WTC11 (cell line): Measurements from ENCODE around the gene CIDEB. TPM values are rescaled to one million over a fixed set of nuclear protein-coding genes. Genes with fewer than 3 reads are reported as not detected.

ENCODE experiments used
- ATAC-seq: fragments of 200-7000 bp; cut with Tn5 transposase; 2 replicates; pipeline ENCODE4 v1.10.0; 2021; ENCODE audit warnings: mild to moderate bottlenecking, moderate library complexity
- CTCF ChIA-PET: fragments of 300-600 bp; sonication (Branson Sonifier 250); formaldehyde crosslinking; loops from one replicate; lab custom pipeline; 2021; ENCODE audit warnings: antibody characterized with exemption; lab: Charles Lee
- POLR2A ChIA-PET: fragments of 350-600 bp; sonication (Branson Sonifier 250); formaldehyde crosslinking; loops from one replicate; lab custom pipeline; 2021; ENCODE audit warnings: antibody characterized with exemption; lab: Charles Lee
- DNase-seq: peaks from one replicate; pipeline ENCODE4 v3.0.0; 2021; ENCODE audit warnings: low spot score
- H3K27ac Mint-ChIP-seq: 2 replicates; pipeline ENCODE4 v1.8.0; 2021; ENCODE audit warnings: mixed read lengths
- H3K27me3 Mint-ChIP-seq: 2 replicates; pipeline ENCODE4 v1.8.0; 2021; ENCODE audit warnings: low read depth, mild to moderate bottlenecking, moderate library complexity, mixed read lengths
- H3K36me3 Mint-ChIP-seq: 2 replicates; pipeline ENCODE4 v1.8.0; 2021; ENCODE audit warnings: mixed read lengths
- H3K4me1 Mint-ChIP-seq: 2 replicates; pipeline ENCODE4 v1.8.0; 2022; ENCODE audit warnings: mixed read lengths
- H3K4me3 Mint-ChIP-seq: 2 replicates; pipeline ENCODE4 v1.8.0; 2021; ENCODE audit warnings: mild to moderate bottlenecking, moderate library complexity, mixed read lengths
- H3K9me3 Mint-ChIP-seq: 2 replicates; pipeline ENCODE4 v1.8.0; 2021; ENCODE audit warnings: mixed read lengths
- AR ChIP-seq: fragments of 250-450 bp; sonication (Bioruptor Pico); IDR thresholded peaks from 2 replicates; pipeline ENCODE4 v1.9.0; 2021; ENCODE audit warnings: mild to moderate bottlenecking
- ARID4B ChIP-seq: sonication (generic); formaldehyde crosslinking; IDR thresholded peaks from 2 replicates; pipeline ENCODE4 v1.8.0; 2023; ENCODE audit warnings: missing genetic modification reagents, mild to moderate bottlenecking, borderline replicate concordance
- ATF3 ChIP-seq: sonication (generic); formaldehyde crosslinking; conservative IDR thresholded peaks from 2 replicates; pipeline ENCODE4 v1.8.1; 2022; ENCODE audit warnings: mild to moderate bottlenecking, missing genetic modification reagents
- ATF6 ChIP-seq: sonication (generic); formaldehyde crosslinking; IDR thresholded peaks from 2 replicates; pipeline ENCODE4 v1.8.1; 2023; ENCODE audit warnings: mild to moderate bottlenecking, missing genetic modification reagents
- CBFB ChIP-seq: sonication (generic); formaldehyde crosslinking; IDR thresholded peaks from 2 replicates; pipeline ENCODE4 v1.8.1; 2022; ENCODE audit warnings: mild to moderate bottlenecking, low read depth, missing genetic modification reagents
- CDX4 ChIP-seq: fragments of 250-450 bp; sonication (Bioruptor Pico); IDR thresholded peaks from 2 replicates; pipeline ENCODE4 v1.9.0; 2021; ENCODE audit warnings: moderate library complexity, mild to moderate bottlenecking, inconsistent platforms, borderline replicate concordance
- E2F4 ChIP-seq: sonication (generic); formaldehyde crosslinking; IDR thresholded peaks from 2 replicates; pipeline ENCODE4 v1.8.1; 2022; ENCODE audit warnings: low read depth, mild to moderate bottlenecking, moderate library complexity, missing genetic modification reagents, borderline replicate concordance
- FOXP4 ChIP-seq: sonication (generic); formaldehyde crosslinking; IDR thresholded peaks from 2 replicates; pipeline ENCODE4 v1.8.0; 2022; ENCODE audit warnings: mild to moderate bottlenecking, missing genetic modification reagents
- MAX ChIP-seq: sonication (generic); formaldehyde crosslinking; IDR thresholded peaks from 2 replicates; pipeline ENCODE4 v1.8.0; 2022; ENCODE audit warnings: mild to moderate bottlenecking, missing genetic modification reagents
- MLX ChIP-seq: sonication (generic); formaldehyde crosslinking; IDR thresholded peaks from 2 replicates; pipeline ENCODE4 v1.8.1; 2023; ENCODE audit warnings: mild to moderate bottlenecking, missing genetic modification reagents, moderate library complexity
- MXD4 ChIP-seq: fragments of 250-450 bp; sonication (Bioruptor Pico); IDR thresholded peaks from 2 replicates; pipeline ENCODE4 v1.8.0; 2021; ENCODE audit warnings: mild to moderate bottlenecking, moderate library complexity, borderline replicate concordance
- NFE2L1 ChIP-seq: sonication (generic); formaldehyde crosslinking; IDR thresholded peaks from 2 replicates; pipeline ENCODE4 v1.8.1; 2023; ENCODE audit warnings: missing genetic modification reagents
- NR1H2 ChIP-seq: sonication (generic); formaldehyde crosslinking; IDR thresholded peaks from 2 replicates; pipeline ENCODE4 v1.9.0; 2021; ENCODE audit warnings: mild to moderate bottlenecking, moderate library complexity, missing genetic modification reagents
- PREB ChIP-seq: sonication (generic); formaldehyde crosslinking; IDR thresholded peaks from 2 replicates; pipeline ENCODE4 v1.8.1; 2022; ENCODE audit warnings: mild to moderate bottlenecking, missing genetic modification reagents, moderate library complexity, borderline replicate concordance
- PRRX2 ChIP-seq: fragments of 250-450 bp; sonication (Bioruptor Pico); IDR thresholded peaks from 2 replicates; pipeline ENCODE4 v1.8.0; 2021; ENCODE audit warnings: mild to moderate bottlenecking
- SMAD3 ChIP-seq: sonication (generic); formaldehyde crosslinking; IDR thresholded peaks from 2 replicates; pipeline ENCODE4 v1.8.0; 2022; ENCODE audit warnings: missing genetic modification reagents, mild to moderate bottlenecking, borderline replicate concordance
- TCF7 ChIP-seq: sonication (generic); formaldehyde crosslinking; IDR thresholded peaks from 2 replicates; pipeline ENCODE4 v1.8.0; 2022; ENCODE audit warnings: mild to moderate bottlenecking, low read depth, missing genetic modification reagents, moderate library complexity
- ZNF317 ChIP-seq: sonication (generic); formaldehyde crosslinking; IDR thresholded peaks from 2 replicates; pipeline ENCODE4 v1.8.1; 2023; ENCODE audit warnings: low read depth, mild to moderate bottlenecking, moderate library complexity, missing genetic modification reagents, borderline replicate concordance
- total RNA-seq: library from RNA; stranded (reverse); gene quantifications from 3 replicates; pipeline ENCODE4 v1.2.3, GENCODE V29; 2021

Gene CIDEB
- total RNA-seq, 1 experiment from 2014 or later = 4.7 TPM

- peaks cover 5% of the 10 kb centered on the region for H3K36me3 Mint-ChIP-seq
- H3K9me3 Mint-ChIP-seq = no peaks in the 10 kb centered on the region
- TF ChIP-seq AR (no peak), PREB (CRISPR knock-in tag) (no peak), CBFB (no peak), MXD4 (CRISPR knock-in tag) (no peak), NFE2L1 (CRISPR knock-in tag) (no peak), MAX (CRISPR knock-in tag) (no peak), SMAD3 (CRISPR knock-in tag) (no peak), ZNF317 (CRISPR knock-in tag) (no peak), PRRX2 (CRISPR knock-in tag) (no peak), NR1H2 (CRISPR knock-in tag) (no peak), FOXP4 (CRISPR knock-in tag) (no peak), ATF3 (CRISPR knock-in tag) (no peak), E2F4 (CRISPR knock-in tag) (no peak), MLX (CRISPR knock-in tag) (no peak), CDX4 (no peak), ARID4B (no peak), ATF6 (CRISPR knock-in tag) (no peak), TCF7 (CRISPR knock-in tag) (no peak)
- ATAC-seq (no peak), DNase-seq (no peak)
- H3K4me1 Mint-ChIP-seq = peaks cover 12% of the 10 kb centered on the region
- ChIA-PET CTCF (interaction anchor here (4.2 kb wide), 1 partner anchor 119 kb away, joined by 18 read pairs; no protein-coding TSS in a partner anchor), POLR2A (no interaction called here)
- no peak overlapping the region for H3K27ac Mint-ChIP-seq
- no peak overlapping the region for H3K4me3 Mint-ChIP-seq
- peaks cover 60% of the 10 kb centered on the region for H3K27me3 Mint-ChIP-seq
Measured at GRCh38 chr14:24312736-24313507, 5.1 kb upstream of the CIDEB start.
